ENCODE results near the gene SPPL2C. TPM values are rescaled to one million over a fixed set of nuclear protein-coding genes. Genes with fewer than 3 reads are reported as not detected.

SPPL2C gene
- total RNA-seq, 1 experiment from 2014 or later: not detected

GRCh38 chr17:45826919-45827588 is 17.6 kb upstream of the SPPL2C start:
- DNase-seq (ENCODE audit: extremely low read depth, low read depth): no peak

GRCh38 chr17:45828171-45828570 is 16.5 kb upstream of the SPPL2C start:
- DNase-seq (ENCODE audit: extremely low read depth, low read depth): no peak

DNA sequence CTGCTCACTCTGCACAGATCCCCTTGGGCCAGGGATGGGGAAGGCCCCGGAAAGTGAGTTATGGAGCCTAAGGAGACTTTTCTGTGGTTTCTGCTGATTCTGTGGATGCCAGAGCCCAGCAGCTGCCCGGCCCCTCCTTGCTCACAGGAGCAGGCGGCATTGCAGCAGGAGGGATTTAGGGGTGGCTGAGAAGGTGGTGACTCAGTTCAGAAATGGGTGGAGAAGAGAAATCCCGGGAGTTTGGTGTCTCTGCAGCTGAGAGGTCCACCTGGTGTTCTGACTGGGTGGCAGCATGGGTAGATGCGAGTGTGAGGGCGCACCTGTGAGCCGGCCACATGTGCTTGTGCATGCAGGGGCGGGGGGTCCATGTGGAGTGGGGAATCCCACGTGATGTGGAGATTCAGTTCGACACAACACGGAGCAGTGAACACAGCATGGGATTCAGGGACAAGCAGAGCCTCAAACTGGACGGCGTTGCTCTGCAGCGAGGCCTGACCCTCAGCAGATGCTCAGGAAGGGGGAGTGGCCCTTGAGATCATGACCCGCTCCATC is 16.0 kb upstream of the SPPL2C start:
- no peak for DNase-seq (ENCODE audit: extremely low read depth, low read depth)

- no peak for DNase-seq (ENCODE audit: extremely low read depth, low read depth)
Measured at GRCh38 chr17:45833920-45834319, 10.8 kb upstream of the SPPL2C start.

DNA sequence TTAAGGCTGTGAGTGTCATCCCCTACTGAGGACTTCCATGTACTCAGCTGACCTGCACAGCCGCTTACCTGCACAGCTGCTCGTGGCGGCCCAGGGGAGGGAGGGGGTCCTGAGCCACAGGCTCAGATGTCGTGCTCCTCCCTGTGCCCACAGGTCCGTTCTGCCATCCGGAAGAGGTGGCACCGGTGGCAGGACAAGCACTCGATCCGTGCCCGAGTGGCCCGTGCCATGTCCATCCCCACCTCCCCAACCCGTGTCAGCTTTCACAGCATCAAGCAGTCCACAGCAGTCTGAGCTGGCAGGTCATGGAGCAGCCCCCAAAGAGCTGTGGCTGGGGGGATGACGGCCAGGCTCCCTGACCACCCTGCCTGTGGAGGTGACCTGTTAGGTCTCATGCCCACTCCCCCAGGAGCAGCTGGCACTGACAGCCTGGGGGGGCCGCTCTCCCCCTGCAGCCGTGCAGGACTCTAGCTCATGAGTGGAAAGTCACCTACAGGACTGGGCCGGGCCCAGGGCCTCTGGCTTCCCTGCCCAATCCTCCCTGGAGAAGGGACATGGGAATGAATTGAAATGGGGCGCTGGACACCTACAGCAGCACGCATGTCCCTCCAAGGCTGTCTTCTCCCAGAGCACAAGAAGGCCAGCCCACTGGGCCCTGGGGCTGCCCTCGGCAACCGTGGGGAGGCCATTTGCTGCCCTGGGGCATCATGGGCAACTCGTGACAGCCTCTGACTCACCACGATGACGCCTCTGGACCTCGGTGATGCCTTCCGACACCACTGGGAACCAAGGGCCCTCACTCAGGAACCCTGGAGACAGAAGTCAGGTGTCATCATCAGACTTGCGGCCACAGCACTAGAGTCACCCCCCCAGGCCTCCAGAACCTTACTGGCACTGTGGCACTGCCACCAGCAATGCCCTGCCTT is 9.9 kb upstream of the SPPL2C start:
- DNase-seq (ENCODE audit: extremely low read depth, low read depth): no peak

GRCh38 chr17:45835481-45835880 is 9.2 kb upstream of the SPPL2C start:
- no peak for DNase-seq (ENCODE audit: extremely low read depth, low read depth)

- DNase-seq (ENCODE audit: extremely low read depth, low read depth): no peak
Measured at GRCh38 chr17:45836047-45837044, 8.3 kb upstream of the SPPL2C start.

GRCh38 chr17:45837187-45837586 is 7.5 kb upstream of the SPPL2C start:
- DNase-seq (ENCODE audit: extremely low read depth, low read depth): no peak

DNA sequence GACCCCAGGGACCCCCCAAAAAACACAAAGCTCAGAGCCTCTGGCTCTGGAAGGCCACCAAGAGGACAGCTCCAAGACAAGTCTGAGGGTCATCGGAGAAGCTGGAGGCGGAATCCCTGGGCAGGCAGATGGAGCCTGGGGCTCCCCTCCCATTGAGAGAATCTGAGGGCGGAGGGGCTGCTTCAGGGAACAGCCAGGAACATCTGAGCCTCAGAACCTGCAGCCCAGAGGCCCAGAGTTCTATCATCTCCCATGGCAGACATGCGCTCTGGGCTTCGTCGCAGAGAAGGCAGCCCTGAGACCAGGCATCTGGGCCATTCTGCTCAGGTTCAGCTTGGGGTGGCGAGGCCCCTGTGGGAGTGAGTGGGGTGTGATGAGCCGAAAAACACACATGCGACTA is 7.1 kb upstream of the SPPL2C start:
- no peak for DNase-seq (ENCODE audit: extremely low read depth, low read depth)

DNA sequence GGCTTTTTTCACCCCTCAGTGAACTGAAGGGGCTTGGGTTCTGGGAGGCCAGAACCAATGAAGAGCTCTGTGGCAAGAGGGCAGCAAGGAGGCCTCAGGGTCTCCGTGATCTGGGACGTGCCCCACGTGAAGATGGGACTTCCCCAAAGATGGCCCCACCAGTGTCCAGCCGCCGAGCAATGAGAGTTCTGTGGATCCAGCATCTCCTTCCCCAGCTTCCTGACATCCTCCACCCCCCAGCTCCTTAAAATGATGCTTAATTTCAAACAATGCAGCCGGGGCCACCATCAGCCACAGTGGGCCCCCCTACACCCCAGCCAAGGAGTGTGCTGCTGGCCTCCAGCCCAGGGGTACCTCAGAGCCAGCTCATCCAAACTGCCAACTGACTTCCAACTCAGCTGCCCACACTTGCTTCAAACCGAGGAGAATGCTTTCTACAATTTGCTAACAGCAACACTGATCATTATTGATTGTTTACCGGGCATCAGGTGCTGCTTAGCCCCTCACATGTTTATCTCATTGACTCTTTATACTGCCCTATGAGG is 5.9 kb upstream of the SPPL2C start:
- DNase-seq (ENCODE audit: extremely low read depth, low read depth): no peak

- DNase-seq (ENCODE audit: extremely low read depth, low read depth): no peak
Measured at GRCh38 chr17:45839442-45839841, 5.2 kb upstream of the SPPL2C start.

GRCh38 chr17:45841186-45841585 is 3.5 kb upstream of the SPPL2C start:
- no peak for DNase-seq (ENCODE audit: extremely low read depth, low read depth)

- no peak for DNase-seq (ENCODE audit: extremely low read depth, low read depth)
Measured at GRCh38 chr17:45841883-45842525, 2.7 kb upstream of the SPPL2C start.

DNA sequence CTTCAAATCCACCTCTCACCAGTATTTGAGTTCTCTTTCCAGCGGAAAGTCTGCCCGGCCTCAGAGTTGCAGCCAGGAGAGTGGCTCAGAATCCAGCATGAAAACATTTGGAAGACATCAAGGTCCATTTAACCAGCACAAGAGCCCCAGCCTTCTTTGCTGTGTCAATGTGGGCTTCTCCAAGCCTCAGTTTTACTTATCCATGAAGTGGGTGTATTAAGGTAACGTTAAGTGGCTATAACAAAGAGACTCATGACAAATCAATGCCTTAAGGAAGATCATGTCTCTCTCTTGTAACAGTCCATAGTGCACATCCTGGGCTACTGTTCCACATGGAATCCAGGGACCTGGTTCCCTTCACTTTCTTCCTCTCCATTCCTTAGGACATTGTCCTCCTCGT is 959 bp upstream of the SPPL2C start:
- DNase-seq (ENCODE audit: extremely low read depth, low read depth): no peak

DNA sequence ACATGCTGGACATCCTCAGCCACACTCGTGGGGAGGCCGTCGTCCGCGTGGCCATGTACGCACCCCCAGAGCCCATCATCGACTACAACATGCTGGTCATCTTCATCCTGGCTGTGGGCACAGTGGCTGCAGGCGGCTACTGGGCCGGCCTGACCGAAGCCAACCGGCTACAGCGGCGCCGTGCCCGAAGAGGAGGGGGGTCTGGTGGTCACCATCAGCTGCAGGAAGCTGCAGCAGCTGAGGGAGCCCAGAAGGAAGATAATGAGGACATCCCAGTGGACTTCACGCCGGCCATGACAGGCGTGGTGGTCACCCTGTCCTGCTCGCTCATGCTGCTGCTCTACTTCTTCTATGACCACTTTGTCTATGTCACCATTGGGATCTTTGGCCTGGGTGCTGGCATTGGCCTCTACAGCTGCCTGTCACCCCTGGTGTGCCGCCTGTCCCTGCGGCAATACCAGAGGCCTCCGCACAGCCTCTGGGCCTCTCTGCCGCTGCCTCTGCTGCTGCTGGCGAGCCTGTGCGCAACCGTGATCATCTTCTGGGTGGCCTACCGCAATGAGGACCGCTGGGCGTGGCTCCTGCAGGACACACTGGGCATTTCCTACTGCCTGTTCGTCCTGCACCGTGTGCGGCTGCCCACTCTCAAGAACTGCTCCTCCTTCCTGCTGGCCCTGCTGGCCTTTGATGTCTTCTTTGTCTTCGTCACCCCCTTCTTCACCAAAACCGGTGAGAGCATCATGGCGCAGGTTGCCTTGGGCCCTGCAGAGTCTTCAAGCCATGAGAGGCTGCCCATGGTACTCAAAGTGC is 900 bp downstream of the SPPL2C start:
- DNase-seq (ENCODE audit: extremely low read depth, low read depth): no peak

DNA sequence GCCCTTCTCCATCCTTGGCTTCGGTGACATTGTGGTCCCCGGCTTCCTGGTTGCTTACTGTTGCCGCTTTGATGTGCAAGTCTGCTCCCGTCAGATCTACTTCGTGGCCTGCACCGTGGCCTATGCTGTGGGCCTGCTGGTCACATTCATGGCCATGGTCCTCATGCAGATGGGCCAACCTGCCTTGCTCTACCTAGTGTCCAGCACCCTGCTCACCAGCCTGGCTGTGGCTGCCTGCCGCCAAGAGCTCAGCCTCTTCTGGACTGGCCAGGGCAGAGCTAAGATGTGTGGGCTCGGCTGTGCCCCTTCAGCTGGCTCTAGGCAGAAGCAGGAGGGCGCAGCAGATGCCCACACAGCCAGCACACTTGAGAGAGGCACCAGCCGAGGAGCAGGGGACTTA is 1.5 kb downstream of the SPPL2C start:
- no peak for DNase-seq (ENCODE audit: extremely low read depth, low read depth)

DNA sequence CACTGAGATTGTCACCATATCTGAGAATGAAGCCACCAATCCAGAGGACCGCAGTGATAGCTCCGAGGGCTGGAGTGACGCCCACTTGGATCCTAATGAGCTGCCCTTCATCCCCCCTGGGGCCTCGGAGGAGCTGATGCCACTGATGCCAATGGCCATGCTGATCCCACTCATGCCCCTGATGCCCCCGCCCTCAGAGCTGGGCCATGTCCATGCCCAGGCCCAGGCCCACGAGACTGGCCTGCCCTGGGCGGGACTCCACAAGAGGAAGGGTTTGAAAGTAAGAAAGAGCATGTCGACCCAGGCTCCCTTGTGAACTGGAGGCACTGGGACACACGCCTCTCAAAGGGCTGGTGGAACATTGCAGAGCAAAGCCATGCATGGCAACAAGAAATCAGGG is 2.0 kb downstream of the SPPL2C start:
- no peak for DNase-seq (ENCODE audit: extremely low read depth, low read depth)

- no peak for DNase-seq (ENCODE audit: extremely low read depth, low read depth)
Measured at GRCh38 chr17:45847101-45847500, 2.4 kb downstream of the SPPL2C start.

DNA sequence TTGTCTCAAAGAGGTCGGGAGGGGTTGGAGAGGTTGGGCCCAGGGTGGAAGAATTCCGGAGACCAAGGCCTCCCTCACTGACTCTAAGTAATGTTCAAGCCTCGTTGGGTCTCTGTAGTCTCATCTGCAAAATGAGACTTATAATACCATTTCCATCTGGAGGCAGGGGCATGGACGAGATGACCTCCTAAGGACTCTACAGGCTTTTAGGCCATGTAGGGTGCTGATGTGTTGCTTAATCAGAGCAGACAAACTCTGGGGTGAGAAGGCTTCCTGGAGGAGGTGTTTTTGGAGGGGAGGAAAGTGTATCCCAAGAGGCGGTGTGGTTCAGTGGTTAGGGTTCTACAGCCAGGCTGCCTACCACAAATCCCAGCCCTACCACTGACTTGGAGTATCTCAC is 3.1 kb downstream of the SPPL2C start:
- DNase-seq (ENCODE audit: extremely low read depth, low read depth): no peak

All from NCI-H460 (cell line).